Stomach (tissue), 4 donors: ENCODE measurements around the gene DCAF5.

Experiments
- POLR2A ChIP-seq, 4 donors: fragments of 450-650 bp; IDR thresholded peaks; one replicate each; pipeline ENCODE4 v1.6.1; 2016; ENCODE audit warnings: antibody characterized with exemption in 4 of 4, control low read depth in 2 of 4, mild to moderate bottlenecking in 1 of 4, moderate library complexity in 1 of 4
- POLR2AphosphoS5 ChIP-seq, 3 donors: sonication (generic); formaldehyde crosslinking; IDR thresholded peaks; one replicate each; pipeline ENCODE4 v1.6.1; 2016; ENCODE audit warnings: antibody characterized with exemption in 3 of 3
- TF ChIP-seq, protein P1 (sequence below), 7 experiments: fragments of 450-650 bp in 4 of 7; fragments of 200-600 bp in 3 of 7; sonication (generic) in 3 of 7; IDR thresholded peaks; one replicate each; pipeline ENCODE4 v1.5.1; 2016 to 2019; ENCODE audit warnings: antibody characterized with exemption in 7 of 7, control low read depth in 2 of 7, mild to moderate bottlenecking in 1 of 7

DNA sequence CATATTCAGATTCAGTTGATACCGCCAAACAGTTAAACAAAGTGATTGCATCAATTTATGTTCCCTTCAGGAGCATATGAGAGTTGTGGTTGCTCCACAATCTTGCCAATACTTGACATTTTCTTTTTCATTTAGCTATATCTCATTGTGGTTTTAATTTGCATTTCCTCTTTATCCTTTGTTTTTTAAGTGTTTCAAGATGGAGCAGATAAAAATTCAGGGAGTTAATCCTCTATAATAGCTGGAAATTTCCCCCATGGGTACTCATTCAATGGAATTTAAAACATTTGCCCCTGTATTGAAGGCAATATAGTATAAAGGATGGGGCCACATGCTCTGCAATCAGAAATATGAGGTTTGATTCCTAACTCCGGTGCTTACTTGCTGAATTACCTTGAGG, 37.3 kb upstream of the DCAF5 start:
- TF ChIP-seq POLR2A (IDR thresholded peaks at IDR 0.05) (no peak), POLR2AphosphoS5 (IDR thresholded peaks at IDR 0.05) (no peak)
- TF ChIP-seq, protein P1, sequence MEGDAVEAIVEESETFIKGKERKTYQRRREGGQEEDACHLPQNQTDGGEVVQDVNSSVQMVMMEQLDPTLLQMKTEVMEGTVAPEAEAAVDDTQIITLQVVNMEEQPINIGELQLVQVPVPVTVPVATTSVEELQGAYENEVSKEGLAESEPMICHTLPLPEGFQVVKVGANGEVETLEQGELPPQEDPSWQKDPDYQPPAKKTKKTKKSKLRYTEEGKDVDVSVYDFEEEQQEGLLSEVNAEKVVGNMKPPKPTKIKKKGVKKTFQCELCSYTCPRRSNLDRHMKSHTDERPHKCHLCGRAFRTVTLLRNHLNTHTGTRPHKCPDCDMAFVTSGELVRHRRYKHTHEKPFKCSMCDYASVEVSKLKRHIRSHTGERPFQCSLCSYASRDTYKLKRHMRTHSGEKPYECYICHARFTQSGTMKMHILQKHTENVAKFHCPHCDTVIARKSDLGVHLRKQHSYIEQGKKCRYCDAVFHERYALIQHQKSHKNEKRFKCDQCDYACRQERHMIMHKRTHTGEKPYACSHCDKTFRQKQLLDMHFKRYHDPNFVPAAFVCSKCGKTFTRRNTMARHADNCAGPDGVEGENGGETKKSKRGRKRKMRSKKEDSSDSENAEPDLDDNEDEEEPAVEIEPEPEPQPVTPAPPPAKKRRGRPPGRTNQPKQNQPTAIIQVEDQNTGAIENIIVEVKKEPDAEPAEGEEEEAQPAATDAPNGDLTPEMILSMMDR (IDR thresholded peaks at IDR 0.05) = no peak
